Suppressor macrophage treated with lipopolysaccharide for 1 hour (primary cell): Measurements from ENCODE around the gene SPTBN4.
"Not testable (repeated sequence)": the region's sequence is repeated elsewhere in the genome, so short reads cannot be mapped to it uniquely, and the experiment has no call there.

Source experiments
- DNase-seq, 3 donors: peaks; one replicate each; pipeline ENCODE4 v3.0.0-alpha.2; 2020 to 2022

SPTBN4 gene

DNA sequence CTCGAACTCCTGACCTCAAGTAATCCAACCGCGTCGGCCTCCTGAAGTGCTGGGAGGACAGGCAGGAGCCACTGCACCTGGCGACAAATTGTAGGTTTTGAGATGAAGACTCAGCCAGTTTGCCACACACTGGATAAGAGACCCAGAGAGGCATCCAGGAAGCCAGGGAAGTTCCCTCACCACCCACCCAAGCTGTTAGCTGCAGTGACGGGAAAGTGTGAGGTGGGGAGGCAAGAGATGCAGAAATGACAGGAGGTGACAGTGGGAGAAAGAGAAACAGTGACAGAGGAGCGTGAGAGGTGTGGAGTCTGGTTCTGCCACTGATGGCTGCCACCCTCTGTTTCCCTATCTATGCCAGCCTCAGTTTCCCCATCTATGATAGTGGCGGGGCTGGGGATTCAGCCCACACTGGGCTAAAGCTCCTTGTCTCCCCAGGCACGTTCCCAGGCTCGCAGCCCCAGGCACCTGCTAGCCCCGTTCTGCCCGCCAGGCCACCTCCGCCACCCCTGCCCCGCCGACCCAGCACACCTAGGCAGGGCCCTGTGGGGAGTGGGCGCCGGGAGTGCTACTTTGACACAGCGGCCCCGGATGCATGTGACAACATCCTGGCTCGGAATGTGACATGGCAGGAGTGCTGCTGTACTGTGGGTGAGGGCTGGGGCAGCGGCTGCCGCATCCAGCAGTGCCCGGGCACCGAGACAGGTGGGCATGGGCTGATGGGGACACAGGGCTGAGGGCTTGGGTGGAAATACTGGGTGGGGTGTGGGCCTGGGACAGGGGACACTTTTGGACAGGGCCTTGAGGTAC is 155.4 kb downstream of the SPTBN4 start:
- DNase-seq: no peak

DNA sequence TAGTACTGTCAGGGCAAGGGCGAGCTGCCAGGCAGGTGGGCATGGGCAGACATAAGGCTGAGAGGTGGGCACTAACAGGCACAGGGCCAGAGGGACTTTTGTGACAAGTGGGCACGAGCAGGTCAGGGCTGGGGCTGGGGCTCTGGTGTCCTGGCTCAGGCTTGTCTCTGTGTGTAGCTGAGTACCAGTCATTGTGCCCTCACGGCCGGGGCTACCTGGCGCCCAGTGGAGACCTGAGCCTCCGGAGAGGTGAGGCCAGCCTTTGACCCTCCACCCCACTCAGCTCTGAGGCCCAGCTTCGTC is 155.9 kb downstream of the SPTBN4 start:
- DNase-seq: no peak

DNA sequence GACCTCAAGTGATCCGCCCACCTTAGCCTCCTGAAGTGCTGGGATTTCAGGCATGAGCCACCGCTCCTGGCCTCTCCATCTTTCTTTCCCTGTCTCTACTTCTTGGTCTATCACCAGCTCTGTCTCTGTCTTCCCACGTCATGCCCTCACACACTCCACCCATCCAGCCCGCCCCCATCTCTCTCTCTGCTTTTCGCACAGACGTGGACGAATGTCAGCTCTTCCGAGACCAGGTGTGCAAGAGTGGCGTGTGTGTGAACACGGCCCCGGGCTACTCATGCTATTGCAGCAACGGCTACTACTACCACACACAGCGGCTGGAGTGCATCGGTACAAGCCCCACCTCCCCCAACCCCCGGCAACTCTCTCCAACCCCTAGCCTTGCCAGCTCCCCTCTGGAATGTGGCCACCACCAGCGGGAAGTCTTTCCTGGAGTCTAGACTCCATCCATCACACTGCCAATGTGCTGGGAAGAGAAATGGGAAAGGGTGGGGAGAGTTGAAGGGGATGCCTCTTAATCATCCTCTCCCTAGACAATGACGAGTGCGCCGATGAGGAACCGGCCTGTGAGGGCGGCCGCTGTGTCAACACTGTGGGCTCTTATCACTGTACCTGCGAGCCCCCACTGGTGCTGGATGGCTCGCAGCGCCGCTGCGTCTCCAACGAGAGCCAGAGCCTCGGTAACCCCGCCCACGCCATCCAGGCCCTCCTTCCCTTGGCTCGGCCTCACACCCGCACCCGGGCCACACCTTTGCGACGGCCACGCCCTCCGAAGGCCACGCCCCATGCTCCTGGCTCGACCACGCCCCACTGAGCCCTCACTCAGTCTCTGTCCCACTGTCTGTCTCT is 156.8 kb downstream of the SPTBN4 start:
- DNase-seq: no peak

DNA sequence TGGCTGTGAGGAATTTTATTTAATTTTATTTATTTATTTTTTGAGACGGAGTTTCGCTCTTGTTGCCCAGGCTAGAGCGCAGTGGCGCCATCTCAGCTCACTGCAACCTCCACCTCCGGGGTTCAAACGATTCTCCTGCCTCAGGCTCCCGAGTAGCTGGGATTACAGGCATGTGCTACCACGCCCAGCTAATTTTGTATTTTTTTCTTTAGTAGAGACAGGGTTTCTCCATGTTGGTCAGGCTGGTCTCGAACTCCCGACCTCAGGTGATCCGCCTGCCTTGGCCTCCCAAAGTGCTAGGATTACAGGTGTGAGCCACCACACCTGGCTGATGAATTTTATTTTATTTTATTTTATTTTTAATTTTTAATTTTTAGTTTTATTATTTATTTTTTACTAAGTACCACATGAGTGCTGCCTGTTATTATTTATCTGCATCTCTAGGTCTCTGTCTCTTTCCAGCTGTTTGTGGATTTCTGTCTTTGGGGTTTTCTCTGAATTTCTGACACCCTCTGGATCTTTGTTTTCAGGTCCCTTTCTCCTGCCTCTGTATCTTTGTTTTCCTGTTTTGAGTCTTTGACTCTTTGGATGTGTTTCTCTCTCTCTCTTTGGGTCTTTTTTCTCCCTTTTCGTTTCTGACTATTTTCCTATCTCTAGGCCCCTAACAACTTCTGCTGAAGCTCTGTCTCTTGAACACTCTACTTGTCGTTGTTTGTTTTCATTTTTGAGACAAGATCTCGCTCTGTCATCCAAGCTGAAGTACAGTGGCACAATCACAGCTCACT is 157.8 kb downstream of the SPTBN4 start:
- DNase-seq: not testable (repeated sequence)

DNA sequence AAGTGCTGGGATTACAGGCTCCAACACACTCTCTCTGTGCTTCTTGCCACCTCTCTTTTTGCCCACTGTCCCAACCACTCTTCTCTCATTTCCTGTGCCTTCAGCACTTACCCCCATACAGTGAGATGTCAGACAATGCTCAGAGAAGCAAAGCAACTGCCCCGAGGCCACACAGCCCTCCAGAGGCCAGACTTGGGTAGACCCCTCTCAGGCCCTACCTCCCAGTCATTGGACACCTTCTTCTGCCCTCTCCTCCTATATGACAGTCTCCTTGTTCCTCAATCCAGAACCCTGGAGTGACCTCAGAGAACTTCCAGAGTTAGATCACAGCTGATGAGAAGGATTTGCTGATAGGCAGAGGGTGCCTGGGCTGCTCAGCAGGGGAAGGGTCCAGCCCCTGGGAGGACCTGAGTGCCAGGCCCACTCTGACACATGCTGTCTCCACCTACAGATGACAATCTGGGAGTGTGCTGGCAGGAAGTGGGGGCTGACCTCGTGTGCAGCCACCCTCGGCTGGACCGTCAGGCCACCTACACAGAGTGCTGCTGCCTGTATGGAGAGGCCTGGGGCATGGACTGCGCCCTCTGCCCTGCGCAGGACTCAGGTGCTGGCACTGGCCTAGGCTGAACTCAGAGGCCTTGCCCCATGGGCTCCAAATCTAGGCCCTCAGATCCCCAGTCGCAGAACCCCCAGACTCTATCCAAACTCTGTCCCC is 158.8 kb downstream of the SPTBN4 start:
- peak; percentile 60 to 67 (median 65) for DNase-seq
